Posterior cingulate gyrus (tissue), 11 donors: ENCODE measurements around the gene SYTL4.
A peak's percentile ranks its signal among the peaks of the same experiment; 100 is the strongest.

Experiments used
- DNase-seq, 10 donors: peaks; one replicate each; pipeline versions ENCODE4 v3.0.0 to v3.0.0-alpha.2; 2020 to 2021; ENCODE audit warnings: mixed read lengths in 3 of 10
- intact Hi-C: fragments of 100-400 bp; cut with DNase I; formaldehyde crosslinking; loops from one replicate; pipeline ENCODE4 v1.15.1; 2023

SYTL4 gene

GRCh38 chrX:100696699-100697351 lies 35.1 kb downstream of the SYTL4 start:
- no peak for DNase-seq
- intact Hi-C loops = no loop called here

DNA sequence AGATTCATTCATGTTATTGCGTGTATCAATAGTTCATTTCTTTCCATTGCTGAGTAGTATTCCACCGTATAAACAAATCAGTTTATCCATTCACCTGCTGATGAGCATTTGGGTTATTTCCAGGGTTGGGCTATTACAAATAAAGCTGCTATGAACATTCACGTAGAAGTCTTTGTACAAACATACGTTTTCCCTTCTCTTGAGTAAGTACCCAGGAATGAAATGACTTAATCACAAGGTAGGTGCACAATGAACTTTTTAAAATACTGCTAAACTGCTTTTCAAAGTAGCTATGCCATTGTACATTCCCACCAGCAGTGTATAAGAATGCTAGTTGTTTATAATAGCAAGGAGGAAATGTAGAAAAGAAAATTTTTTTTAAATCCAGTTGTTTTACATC lies 35.9 kb downstream of the SYTL4 start:
- intact Hi-C loops = no loop called here

DNA sequence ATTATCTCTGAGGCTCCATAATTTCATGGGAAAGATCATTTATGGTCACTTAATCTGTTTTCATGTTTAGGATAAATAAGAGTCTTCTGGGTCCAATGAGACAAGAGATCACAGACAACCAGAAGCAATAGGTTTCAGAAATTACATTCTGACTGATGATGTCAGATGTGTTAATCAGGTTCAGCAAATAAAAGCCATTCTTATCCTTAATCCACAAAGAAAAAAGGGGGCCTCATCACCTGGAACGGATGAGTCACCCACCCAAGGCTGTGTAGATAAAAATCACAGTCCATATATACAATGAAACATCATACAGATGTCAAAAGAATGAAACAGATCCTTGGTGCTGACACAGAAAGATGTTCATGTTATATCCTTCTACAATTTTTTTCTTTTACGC lies 36.6 kb downstream of the SYTL4 start:
- no peak for DNase-seq
- intact Hi-C loops = no loop called here

More for the DNA sequence above, 35.9 kb downstream of the SYTL4 start:
- DNase-seq = no peak

GRCh38 chrX:100687546-100687945 lies 44.4 kb downstream of the SYTL4 start:
- DNase-seq = no peak

DNA sequence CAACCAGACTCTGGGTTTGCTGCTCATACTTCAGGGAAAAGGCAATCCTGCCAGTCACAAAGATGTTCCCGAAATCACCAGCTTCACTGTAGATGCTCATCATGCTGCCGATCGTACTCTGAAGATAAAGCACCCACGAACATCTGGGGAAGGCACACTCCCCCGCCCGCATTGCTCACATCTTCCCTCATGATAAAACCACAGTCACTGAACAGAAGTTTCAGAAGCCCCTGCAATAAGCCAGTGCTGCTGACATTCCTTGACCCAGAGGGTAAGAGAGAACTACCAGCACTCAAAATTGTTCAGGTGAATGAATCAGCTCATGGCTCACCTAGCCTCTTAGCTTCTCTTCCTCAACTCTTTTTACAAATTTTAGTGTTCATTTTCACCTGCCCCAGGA lies 44.8 kb downstream of the SYTL4 start:
- intact Hi-C loops = loop anchor here (5.0 kb wide), 1 partner anchor 600 kb away; no protein-coding TSS in a partner anchor
- no peak for DNase-seq

More at GRCh38 chrX:100687546-100687945, 44.4 kb downstream of the SYTL4 start:
- intact Hi-C loops = loop anchor here (5.0 kb wide), 1 partner anchor 600 kb away; no protein-coding TSS in a partner anchor

GRCh38 chrX:100685997-100686305 lies 46.0 kb downstream of the SYTL4 start:
- DNase-seq = no peak
- intact Hi-C loops = loop anchor here (1.0 to 5.0 kb wide), 2 partner anchors 82 to 601 kb away; no protein-coding TSS in a partner anchor

DNA sequence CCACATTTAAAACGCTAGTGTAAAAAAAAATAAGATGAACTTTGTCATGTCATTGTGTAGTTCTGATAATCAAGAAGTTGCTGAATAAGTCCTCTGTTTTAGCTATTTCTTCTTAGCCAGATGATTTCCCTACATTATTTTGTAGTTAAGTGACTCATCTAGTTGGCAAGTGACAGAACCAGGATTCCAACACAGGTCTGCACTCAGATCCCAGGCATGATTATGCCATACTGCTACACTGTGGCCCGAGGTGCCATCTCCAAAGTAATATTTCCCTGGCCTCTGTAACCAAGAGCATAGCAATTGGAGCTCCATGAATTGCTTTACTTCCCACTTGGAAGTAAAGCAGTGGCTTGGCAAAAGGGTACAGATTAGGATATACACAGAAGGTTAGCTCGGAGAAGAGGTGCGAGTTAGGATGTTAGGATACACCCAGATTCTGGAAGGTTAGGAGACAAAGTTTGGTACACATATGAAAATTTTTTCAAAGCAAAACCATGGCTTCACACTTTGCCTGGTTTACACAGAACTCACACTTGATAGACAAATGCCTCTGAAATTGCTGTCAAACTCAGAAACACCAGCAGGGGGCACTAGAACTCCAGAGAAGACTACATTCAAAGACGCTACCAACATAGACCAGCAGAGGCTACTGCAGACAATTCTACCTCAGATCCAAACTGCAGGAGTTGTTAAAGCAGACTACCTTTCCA lies 46.5 kb downstream of the SYTL4 start:
- peak in 7 of 10 donors; percentile 22 to 85 (median 58) for DNase-seq
- intact Hi-C loops = loop anchor here (1.0 to 5.0 kb wide), 2 partner anchors 83 to 602 kb away; no protein-coding TSS in a partner anchor

- intact Hi-C loops = no loop called here
- no peak for DNase-seq
Measured at GRCh38 chrX:100682939-100683338, 49.0 kb downstream of the SYTL4 start.

DNA sequence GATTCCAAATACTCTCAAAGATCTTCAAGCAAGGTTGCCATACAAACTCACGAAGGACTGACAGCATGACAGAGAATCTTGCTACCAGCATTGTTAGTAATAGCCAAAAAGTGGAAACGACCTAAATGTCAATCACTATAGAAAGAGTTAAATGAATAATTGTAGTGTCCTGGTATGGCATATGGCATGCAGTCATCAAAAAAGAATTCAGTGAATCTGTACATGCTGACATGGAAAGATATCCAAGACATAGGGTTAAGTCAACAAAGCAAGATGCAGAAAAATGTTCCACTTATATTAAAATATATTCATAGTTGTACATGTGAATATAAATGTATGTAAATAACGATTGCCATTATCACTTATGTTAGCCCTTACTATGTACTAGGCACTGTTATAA lies 50.3 kb downstream of the SYTL4 start:
- DNase-seq = no peak
- intact Hi-C loops = no loop called here

DNA sequence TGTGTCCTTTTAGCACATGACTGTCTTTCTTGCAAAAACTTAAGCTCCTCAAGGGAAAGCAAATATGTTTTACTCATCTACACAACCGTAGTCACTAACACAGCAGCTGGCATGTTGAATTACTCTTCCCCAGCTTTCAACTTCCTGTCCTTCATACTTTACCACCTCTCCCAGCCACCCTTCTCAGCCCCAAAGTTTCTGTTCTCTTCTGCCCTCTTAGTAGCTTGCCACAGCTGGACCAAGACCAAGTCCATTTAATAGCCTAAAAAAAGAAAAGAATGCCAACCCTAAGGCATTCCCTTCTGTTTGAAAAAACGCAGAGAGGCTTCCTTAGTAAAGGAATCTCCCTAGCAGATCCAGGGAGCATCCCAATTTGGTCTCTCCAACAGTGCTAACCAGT lies 51.2 kb downstream of the SYTL4 start:
- no peak for DNase-seq
- intact Hi-C loops = no loop called here

- DNase-seq = no peak
- intact Hi-C loops = no loop called here
Measured at GRCh38 chrX:100677611-100678181, 54.2 kb downstream of the SYTL4 start.

- intact Hi-C loops = loop anchor here (5.0 kb wide), 1 partner anchor 93 kb away; no protein-coding TSS in a partner anchor
- no peak for DNase-seq
Measured at GRCh38 chrX:100674705-100675104, 57.2 kb downstream of the SYTL4 start.

DNA sequence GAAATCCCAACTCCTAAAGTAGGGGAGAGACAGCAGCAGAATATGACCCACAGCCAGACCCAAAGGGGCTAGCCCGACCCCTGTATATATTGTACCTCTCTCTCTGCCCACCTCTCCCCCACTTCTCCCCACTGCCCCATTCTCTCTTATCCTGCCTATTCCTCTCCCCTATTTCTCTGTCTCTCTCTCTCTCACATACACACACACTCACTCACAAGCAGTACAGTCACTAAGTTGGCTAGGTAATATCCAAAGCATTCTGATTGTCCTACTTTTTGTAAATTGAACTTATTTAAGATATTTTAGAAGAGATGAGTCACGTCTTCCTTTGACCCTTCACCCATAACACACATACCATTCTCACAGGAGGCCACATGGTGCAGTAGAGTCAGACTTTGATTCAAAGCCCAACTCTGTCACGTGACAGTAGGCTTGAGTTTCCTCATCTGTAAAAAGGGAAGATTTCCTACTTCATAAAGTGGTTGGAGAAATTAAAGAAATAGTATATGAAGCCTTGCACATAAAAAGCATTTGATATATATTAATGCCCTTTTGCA lies 58.4 kb downstream of the SYTL4 start:
- DNase-seq = no peak
- intact Hi-C loops = loop anchor here (5.0 kb wide), 1 partner anchor 94 kb away; no protein-coding TSS in a partner anchor

DNA sequence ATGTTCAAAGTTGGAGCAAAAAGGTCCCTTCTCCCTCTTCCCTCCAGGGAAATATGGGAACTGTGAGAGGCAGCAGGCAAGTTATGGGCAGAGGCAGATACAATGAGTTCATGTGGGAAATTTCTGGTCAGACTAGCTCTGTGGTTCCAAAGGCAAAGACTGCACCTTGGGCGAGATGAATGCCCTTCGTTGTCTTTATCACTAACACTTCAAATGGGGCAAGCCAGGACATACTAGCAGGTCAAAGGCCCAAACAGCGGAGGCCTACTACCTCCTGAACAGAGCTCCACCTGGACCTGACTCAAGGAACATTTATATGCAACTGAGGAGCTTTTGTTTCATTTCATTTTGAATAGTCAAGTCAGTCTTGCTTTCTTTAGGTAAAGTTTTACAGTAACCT lies 59.0 kb downstream of the SYTL4 start:
- intact Hi-C loops = loop anchor here (5.0 kb wide), 1 partner anchor 94 kb away; no protein-coding TSS in a partner anchor

GRCh38 chrX:100663642-100664041 lies 68.3 kb downstream of the SYTL4 start:
- DNase-seq = no peak
- intact Hi-C loops = no loop called here

More for the DNA sequence above, 59.0 kb downstream of the SYTL4 start:
- DNase-seq = no peak

- no peak for DNase-seq
- intact Hi-C loops = no loop called here
Measured at GRCh38 chrX:100662796-100663195, 69.1 kb downstream of the SYTL4 start.

DNA sequence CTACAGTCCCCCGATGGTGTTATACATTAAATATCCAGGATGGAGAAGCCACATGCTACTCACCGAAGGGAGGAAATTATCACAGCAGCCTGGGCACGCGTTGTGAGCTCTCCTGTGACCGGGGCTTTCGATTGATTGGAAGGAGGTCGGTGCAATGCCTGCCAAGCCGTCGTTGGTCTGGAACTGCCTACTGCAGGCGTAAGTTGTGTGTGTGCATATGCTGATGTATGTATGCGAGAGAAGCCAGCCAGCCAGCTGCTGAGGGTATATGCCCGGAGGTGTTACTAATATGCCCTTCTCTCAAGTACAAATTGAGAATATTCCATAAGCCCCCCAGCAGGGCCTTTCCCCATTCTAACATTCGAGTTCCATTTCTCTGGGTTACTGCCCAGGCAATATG lies 69.8 kb downstream of the SYTL4 start:
- intact Hi-C loops = no loop called here
- DNase-seq = no peak

- intact Hi-C loops = no loop called here
- no peak for DNase-seq
Measured at GRCh38 chrX:100659431-100660137, 72.3 kb downstream of the SYTL4 start.

GRCh38 chrX:100658941-100659381 lies 73.0 kb downstream of the SYTL4 start:
- intact Hi-C loops = no loop called here
- DNase-seq = no peak

DNA sequence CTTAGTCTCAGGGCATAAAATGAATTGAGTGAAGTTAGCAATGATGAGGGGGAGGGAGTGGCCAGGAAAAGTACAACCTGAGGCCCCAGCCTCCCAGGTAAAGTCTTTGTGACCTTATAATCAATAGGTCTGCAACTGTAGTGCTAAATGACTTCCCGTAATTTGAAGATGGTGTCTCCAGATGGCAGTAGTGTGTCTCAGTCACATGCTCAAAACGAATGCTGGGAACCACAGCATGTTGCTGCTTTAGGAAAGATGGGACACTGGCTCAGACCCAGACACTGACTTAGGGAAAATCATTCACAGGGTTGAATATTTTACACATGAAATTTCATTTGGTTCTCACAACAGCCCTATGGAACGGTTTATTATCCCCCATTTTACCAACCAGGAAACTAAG lies 77.7 kb downstream of the SYTL4 start:
- intact Hi-C loops = no loop called here
- no peak for DNase-seq

GRCh38 chrX:100652266-100652665 lies 79.7 kb downstream of the SYTL4 start:
- intact Hi-C loops = no loop called here
- DNase-seq = no peak
